Iris pigment epithelial cell (primary cell): ENCODE measurements around the gene TICAM1.
"Not testable (repeated sequence)": the region's sequence is repeated elsewhere in the genome, so short reads cannot be mapped to it uniquely, and the experiment has no call there.

Experiments used
- DNase-seq: peaks from one replicate; pipeline ENCODE4 v3.0.0-alpha.2; 2011; ENCODE audit warnings: low read depth

Gene TICAM1

GRCh38 chr19:4803736-4804695 lies 27.5 kb downstream of the TICAM1 start:
- DNase-seq = peak; percentile 26

DNA sequence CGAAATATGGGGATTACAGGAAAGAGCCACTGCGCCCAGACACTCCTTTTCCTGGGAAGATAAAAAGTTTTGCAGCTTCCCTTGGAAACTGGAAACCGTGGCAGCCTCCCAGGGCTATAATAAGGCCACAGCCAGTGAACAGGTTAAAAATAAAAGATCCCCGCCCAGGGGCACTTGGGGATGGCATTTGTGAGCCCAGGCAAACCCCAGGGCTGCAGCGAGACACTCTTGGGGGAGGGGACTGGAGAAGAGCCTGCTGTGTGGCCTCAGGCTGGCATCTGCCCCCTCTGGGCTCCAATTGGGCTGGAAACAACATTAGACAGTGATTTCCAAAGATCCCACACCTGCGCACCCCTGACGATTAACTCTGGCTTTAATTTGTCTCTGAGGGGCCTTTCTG lies 28.8 kb downstream of the TICAM1 start:
- DNase-seq = no peak

DNA sequence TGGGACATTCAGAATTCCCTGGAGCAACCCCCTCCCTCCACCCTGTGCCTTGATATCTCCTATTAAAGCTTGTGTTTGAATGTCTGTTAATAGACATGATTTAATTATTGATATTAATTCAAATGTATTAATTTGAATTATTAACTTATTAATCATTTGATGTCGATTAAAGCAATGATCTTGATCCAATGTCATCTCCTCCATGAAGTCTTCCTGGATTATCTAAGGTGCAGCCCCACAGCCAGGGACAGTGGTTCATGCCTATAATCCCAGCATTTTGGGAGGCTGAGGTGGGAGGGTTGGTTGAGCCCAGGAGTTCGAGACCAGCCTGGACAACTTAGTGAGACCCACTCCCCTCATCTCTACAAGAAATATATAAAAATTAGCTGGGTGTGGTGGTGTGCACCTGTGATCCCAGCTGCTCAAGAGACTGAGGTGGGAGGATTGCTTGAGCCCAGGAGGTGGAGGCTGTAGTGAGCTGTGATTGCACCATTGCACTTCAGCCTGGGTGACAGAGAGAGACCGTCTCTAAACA lies 30.4 kb downstream of the TICAM1 start:
- DNase-seq = no peak

GRCh38 chr19:4800591-4801081 lies 30.9 kb downstream of the TICAM1 start:
- DNase-seq = no peak

DNA sequence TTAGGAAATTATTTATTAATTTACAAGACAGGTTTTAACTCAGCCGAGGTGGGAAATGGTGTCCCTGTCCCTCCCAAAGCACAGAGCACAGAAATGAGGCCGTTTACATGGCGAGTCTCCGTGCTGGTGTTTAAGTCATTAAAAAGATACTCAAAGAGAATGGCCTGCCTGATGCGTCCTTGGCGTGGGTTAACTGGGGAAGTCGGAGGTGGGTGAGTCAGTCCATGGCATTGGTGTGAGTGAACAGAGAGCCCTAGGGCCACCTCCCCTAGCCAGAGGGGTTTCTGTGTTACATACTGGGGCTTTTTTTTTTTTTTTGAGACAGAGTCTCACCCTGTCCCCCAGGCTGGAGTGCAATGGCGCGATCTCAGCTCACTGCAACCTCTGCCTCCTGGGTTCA lies 36.1 kb downstream of the TICAM1 start:
- peak; percentile 19 for DNase-seq

GRCh38 chr19:4794971-4795370 lies 36.5 kb downstream of the TICAM1 start:
- no peak for DNase-seq

DNA sequence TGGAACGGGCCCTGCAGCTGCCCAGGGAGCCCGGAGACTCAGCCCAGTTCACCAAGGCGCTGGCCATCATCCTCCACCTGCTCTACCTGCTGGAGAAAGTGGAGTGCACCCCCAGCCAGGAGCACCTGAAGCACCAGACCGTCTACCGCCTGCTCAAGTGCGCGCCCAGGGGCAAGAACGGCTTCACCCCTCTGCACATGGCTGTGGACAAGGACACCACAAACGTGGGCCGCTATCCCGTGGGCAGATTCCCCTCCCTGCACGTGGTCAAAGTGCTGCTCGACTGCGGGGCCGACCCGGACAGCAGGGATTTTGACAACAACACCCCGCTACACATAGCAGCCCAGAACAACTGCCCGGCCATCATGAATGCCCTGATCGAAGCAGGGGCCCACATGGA lies 38.2 kb downstream of the TICAM1 start:
- not testable (repeated sequence) for DNase-seq

DNA sequence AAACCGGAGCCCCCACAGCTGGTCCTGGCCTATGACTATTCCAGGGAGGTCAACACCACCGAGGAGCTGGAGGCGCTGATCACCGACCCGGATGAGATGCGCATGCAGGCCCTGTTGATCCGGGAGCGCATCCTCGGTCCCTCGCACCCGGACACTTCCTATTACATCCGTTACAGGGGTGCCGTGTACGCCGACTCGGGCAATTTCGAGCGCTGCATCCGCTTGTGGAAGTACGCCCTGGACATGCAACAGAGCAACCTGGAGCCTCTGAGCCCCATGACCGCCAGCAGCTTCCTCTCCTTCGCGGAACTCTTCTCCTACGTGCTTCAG lies 38.7 kb downstream of the TICAM1 start:
- not testable (repeated sequence) for DNase-seq

GRCh38 chr19:4792019-4792865 lies 39.3 kb downstream of the TICAM1 start:
- not testable (repeated sequence) for DNase-seq

GRCh38 chr19:4791183-4792018 lies 40.1 kb downstream of the TICAM1 start, which contains the start of gene FEM1A:
FEM1A (plus strand) TSS chr19:4791734; CDS start chr19:4791855, 121 bp downstream.
- DNase-seq = peak; percentile 100

DNA sequence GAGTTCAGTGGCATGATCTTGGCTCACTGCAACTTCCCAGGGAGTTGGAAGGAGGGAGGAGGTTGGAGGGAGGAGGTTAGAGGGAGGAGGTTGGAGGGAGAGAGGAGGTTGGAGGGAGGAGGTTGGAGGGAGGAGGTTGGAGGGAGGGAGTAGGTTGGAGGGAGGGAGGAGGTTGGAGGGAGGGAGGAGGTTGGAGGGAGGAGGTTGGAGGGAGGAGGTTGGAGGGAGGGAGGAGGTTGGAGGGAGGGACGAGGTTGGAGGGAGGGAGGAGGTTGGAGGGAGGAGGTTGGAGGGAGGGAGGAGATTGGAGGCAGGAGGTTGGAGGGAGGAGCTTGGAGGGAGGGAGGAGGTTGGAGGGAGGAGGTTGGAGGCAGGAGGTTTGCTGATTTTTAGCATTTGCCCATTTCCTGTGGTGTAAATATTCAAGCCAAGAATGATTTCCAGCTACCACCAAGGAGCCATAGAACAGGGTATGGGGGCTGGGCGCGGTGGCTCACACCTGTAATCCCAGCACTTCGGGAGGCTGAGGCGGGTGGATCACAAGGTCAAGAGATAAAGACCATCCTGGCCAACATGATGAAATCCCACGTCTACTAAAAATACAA lies 45.0 kb downstream of the TICAM1 start:
- DNase-seq = not testable (repeated sequence)

GRCh38 chr19:4781801-4782200 lies 49.7 kb downstream of the TICAM1 start:
- DNase-seq = no peak

DNA sequence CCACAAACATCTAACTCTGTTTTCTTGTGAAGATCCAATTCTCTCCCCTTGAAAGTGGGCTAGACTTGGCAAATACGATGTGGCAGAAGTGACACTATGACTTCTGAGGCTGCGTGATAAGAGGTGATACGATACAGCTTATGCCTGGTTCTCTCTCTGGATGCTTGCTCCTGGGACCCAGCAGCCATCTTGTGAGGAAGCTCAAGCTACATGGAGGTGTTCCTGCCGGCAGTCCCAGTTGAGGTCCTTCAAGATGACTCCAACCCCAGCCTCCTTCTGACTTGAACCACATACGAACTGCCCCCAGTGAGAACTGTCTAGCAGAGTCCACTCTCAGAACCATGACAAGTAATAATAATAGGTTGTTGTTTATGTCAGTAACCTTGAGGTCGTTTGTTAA lies 50.7 kb downstream of the TICAM1 start:
- DNase-seq = no peak

GRCh38 chr19:4778124-4778523 lies 53.4 kb downstream of the TICAM1 start:
- DNase-seq = not testable (repeated sequence)

GRCh38 chr19:4776436-4777211 lies 54.9 kb downstream of the TICAM1 start:
- no peak for DNase-seq

GRCh38 chr19:4775627-4776152 lies 55.8 kb downstream of the TICAM1 start:
- DNase-seq = no peak

- no peak for DNase-seq
Observed at GRCh38 chr19:4774136-4774535, 57.4 kb downstream of the TICAM1 start.

- DNase-seq = no peak
Observed at GRCh38 chr19:4773047-4773640, 58.4 kb downstream of the TICAM1 start.

DNA sequence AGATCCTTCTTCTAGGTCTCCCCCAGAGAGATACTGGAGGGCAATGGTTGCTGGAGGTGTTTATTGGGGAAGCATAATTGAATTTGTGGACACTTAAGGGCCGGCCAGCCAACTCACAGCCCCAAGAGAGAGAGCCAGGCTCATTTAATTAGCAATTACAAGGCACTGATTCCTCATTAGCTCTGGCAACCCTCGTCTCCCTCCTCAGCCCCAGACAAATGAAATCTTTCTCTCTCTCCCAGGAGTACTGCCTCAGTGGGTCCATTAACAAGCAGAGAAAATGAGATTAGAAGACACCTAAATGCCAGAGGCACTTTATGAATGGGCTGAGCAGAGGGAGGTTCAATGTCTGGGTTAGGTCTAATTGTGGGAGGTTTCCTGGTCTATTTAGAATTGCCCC lies 58.9 kb downstream of the TICAM1 start:
- DNase-seq = no peak
